Stomach (tissue), 9 donors: ENCODE measurements around the gene SDHA. TPM values are rescaled to one million over a fixed set of nuclear protein-coding genes. Genes with fewer than 3 reads are reported as not detected.
"Not testable (repeated sequence)": the region's sequence is repeated elsewhere in the genome, so short reads cannot be mapped to it uniquely, and the experiment has no call there.

Experiments
- DNase-seq, 2 donors: peaks; one replicate each; pipeline versions ENCODE4 v3.0.0 to v3.0.0-alpha.2; 2013 to 2019
- H3K27ac ChIP-seq, 5 donors: fragments of 200-600 bp in 4 of 5; sonication (generic) in 4 of 5; one replicate each; pipeline ENCODE4 v1.5.1; 2013 to 2019; ENCODE audit warnings: mild to moderate bottlenecking in 1 of 5, moderate library complexity in 1 of 5
- H3K27me3 ChIP-seq, 3 donors: fragments of 200-600 bp; sonication (generic); one replicate each; pipeline ENCODE4 v1.5.1; 2017 to 2019; ENCODE audit warnings: mixed run types in 1 of 3
- H3K36me3 ChIP-seq, 4 donors: fragments of 200-600 bp; sonication (generic); 1 replicate in 3 of 4; 2 replicates in 1 of 4; pipeline ENCODE4 v1.5.1; 2016 to 2019
- H3K4me1 ChIP-seq, 4 donors: fragments of 200-600 bp; sonication (generic); one replicate each; pipeline ENCODE4 v1.5.1; 2016 to 2019
- H3K4me3 ChIP-seq, 4 donors: fragments of 200-600 bp; sonication (generic) in 3 of 4; one replicate each; pipeline ENCODE4 v1.5.1; 2016 to 2019; ENCODE audit warnings: mild to moderate bottlenecking in 1 of 4
- H3K9me3 ChIP-seq, 4 donors: fragments of 200-600 bp; sonication (generic); one replicate each; pipeline ENCODE4 v1.5.1; 2016 to 2019
- EP300 ChIP-seq: sonication (generic); formaldehyde crosslinking; IDR thresholded peaks from one replicate; pipeline ENCODE4 v1.6.1; 2017; ENCODE audit warnings: antibody characterized with exemption
- POLR2A ChIP-seq, 4 donors: fragments of 450-650 bp; IDR thresholded peaks; one replicate each; pipeline ENCODE4 v1.6.1; 2016; ENCODE audit warnings: antibody characterized with exemption in 4 of 4, control low read depth in 2 of 4, mild to moderate bottlenecking in 1 of 4, moderate library complexity in 1 of 4
- POLR2AphosphoS5 ChIP-seq, 3 donors: sonication (generic); formaldehyde crosslinking; IDR thresholded peaks; one replicate each; pipeline ENCODE4 v1.6.1; 2016; ENCODE audit warnings: antibody characterized with exemption in 3 of 3
- WGBS, 5 donors: extraction: QIAGEN DNeasy Blood & Tissue Kit in 3 of 5; methylation state at CpG; one replicate each; pipeline versions ENCODE4 v1.1.5 to v1.1.7; 2013 to 2018; 5-methylcytosine and 5-hydroxymethylcytosine counted together
- intact Hi-C: fragments of 100-400 bp; cut with DNase I; formaldehyde crosslinking; loops from one replicate; pipeline ENCODE4 v1.15.1; 2023; ENCODE audit warnings: low total_unique reads
- polyA plus RNA-seq, 3 donors: library from polyadenylated mRNA; stranded (reverse); fragments of 200-250 nt; gene quantifications; one replicate each; pipeline ENCODE4 v1.2.3, GENCODE V29; 2013
- total RNA-seq, 5 donors: library from RNA; depleted of rRNA; stranded (reverse); fragments of >200 nt; gene quantifications; one replicate each; pipeline versions ENCODE4 v1.1.0 to v1.2.3, GENCODE V29; 2014 to 2016
- TF ChIP-seq, protein P1 (sequence below), 7 experiments: fragments of 450-650 bp in 4 of 7; fragments of 200-600 bp in 3 of 7; sonication (generic) in 3 of 7; IDR thresholded peaks; one replicate each; pipeline ENCODE4 v1.5.1; 2016 to 2019; ENCODE audit warnings: antibody characterized with exemption in 7 of 7, control low read depth in 2 of 7, mild to moderate bottlenecking in 1 of 7
- donor health status: healthy with polysubstance abuse.
- donor health status: Bipolar disorder and iron deficiency.
- donor health status: healthy.

The SDHA gene
- total and polyA plus RNA-seq, 8 donors, result 78.8 to 509 (median 111) TPM

- intact Hi-C loops, result no loop called here
- TF ChIP-seq EP300, result no peak
- TF ChIP-seq POLR2AphosphoS5 (IDR thresholded peaks at IDR 0.05), result no peak
- TF ChIP-seq, protein P1, sequence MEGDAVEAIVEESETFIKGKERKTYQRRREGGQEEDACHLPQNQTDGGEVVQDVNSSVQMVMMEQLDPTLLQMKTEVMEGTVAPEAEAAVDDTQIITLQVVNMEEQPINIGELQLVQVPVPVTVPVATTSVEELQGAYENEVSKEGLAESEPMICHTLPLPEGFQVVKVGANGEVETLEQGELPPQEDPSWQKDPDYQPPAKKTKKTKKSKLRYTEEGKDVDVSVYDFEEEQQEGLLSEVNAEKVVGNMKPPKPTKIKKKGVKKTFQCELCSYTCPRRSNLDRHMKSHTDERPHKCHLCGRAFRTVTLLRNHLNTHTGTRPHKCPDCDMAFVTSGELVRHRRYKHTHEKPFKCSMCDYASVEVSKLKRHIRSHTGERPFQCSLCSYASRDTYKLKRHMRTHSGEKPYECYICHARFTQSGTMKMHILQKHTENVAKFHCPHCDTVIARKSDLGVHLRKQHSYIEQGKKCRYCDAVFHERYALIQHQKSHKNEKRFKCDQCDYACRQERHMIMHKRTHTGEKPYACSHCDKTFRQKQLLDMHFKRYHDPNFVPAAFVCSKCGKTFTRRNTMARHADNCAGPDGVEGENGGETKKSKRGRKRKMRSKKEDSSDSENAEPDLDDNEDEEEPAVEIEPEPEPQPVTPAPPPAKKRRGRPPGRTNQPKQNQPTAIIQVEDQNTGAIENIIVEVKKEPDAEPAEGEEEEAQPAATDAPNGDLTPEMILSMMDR (IDR thresholded peaks at IDR 0.05), result no peak
- TF ChIP-seq POLR2A (IDR thresholded peaks at IDR 0.05), result no peak
- no peak overlapping the region for H3K27ac ChIP-seq
- peaks cover 0 to 13% (median 6%) of the 10 kb centered on the region in 4 donors for H3K36me3 ChIP-seq
- no peak overlapping the region for H3K4me3 ChIP-seq
- DNase-seq, result no peak
- WGBS, 5 donors, result 73 to 89% (median 78%) methylated on average over 4 to 9 of the region's 10 CpGs
- peaks cover 7 to 10% (median 7%) of the 10 kb centered on the region in 4 donors for H3K4me1 ChIP-seq
- H3K9me3 ChIP-seq, result no peaks in the 10 kb centered on the region
- H3K27me3 ChIP-seq, result peaks cover 0 to 17% (median 9%) of the 10 kb centered on the region in 3 donors
Observed at GRCh38 chr5:196350-196749, 21.8 kb upstream of the SDHA start.

DNA sequence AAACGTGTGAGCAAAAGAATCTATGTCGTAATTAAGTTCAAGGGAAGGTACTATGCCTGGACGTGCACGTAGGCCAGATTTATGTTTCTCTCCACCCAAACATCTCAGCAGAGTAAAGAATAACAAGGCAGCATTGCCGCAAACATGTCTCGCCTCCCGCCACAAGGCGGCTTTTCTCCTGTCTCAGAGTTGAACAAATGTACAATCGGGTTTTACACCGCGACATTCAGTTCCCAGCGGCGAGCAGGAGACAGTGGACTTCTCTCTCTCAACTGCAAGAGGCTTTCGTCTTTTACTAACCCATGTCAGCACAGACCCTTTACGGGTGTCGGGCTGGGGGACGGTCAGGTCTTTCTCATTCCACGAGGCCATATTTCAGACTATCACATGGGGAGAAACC, 21.1 kb upstream of the SDHA start:
- H3K4me3 ChIP-seq, DNase-seq, H3K27ac ChIP-seq, H3K9me3 ChIP-seq, intact Hi-C loops, H3K4me1 ChIP-seq: not testable (repeated sequence)
- Histone ChIP-seq H3K27me3 (peaks cover 0 to 10% (median 2%) of the 10 kb centered on the region in 3 donors), H3K36me3 (peaks cover 0 to 13% (median 6%) of the 10 kb centered on the region in 4 donors)
- WGBS, 5 donors, result 47 to 73% (median 64%) methylated on average over 17 to 18 of the region's 18 CpGs

- Histone ChIP-seq H3K4me3 (no peak overlapping the region), H3K9me3 (no peaks in the 10 kb centered on the region), H3K36me3 (peaks cover 0 to 16% (median 7%) of the 10 kb centered on the region in 4 donors), H3K27me3 (peaks cover 0 to 3% (median 0%) of the 10 kb centered on the region in 3 donors), H3K27ac (no peak overlapping the region), H3K4me1 (no peaks in the 10 kb centered on the region)
- DNase-seq, result peak in 1 of 2 donors; percentile 21
- TF ChIP-seq POLR2AphosphoS5 (IDR thresholded peaks at IDR 0.05) (no peak), POLR2A (IDR thresholded peaks at IDR 0.05) (no peak), EP300 (no peak)
- TF ChIP-seq, protein P1 (IDR thresholded peaks at IDR 0.05), result no peak
- 79 to 90% (median 82%) methylated on average over 8 to 12 of the region's 12 CpGs for WGBS, 5 donors
- intact Hi-C loops, result no loop called here
Observed at GRCh38 chr5:197892-198489, 20.1 kb upstream of the SDHA start.

DNA sequence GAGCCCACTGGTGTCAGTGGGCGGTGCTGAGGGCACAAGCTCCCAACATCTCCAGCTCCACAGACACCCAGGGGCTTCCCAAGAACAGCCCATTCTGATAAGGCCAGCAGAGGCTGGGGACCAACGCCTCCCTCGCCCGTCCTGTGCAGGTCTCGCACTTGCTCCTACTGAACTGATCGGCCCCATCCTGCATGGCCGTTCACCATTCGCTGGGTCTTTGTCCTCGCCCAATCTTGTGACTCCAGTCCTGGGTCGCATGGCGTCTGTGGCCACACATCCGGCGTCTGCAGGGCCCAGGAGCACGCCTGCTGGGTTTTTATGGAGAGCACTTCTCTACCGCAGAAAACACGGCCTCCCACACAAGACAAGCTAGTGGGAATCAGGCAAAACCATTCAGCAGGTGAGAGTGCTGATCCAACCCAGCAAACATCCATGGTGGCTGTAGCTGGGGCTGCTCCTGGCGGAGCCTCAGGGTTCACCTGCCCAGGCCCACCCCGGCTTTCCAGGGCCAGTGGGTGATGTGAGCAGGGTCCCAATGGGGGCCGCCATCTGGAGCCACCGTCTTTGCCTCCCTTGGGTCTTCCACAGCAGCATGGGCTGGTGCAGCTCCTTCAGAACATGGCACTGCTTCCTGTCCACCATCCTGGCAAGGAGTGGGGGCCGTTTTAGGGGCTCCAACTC, 19.5 kb upstream of the SDHA start:
- intact Hi-C loops, result no loop called here
- Histone ChIP-seq H3K36me3 (peaks cover 6 to 22% (median 13%) of the 10 kb centered on the region in 4 donors), H3K9me3 (no peaks in the 10 kb centered on the region), H3K27ac (no peak overlapping the region), H3K4me3 (no peak overlapping the region), H3K27me3 (no peaks in the 10 kb centered on the region), H3K4me1 (no peaks in the 10 kb centered on the region)
- no peak for DNase-seq
- WGBS, 5 donors, result 92 to 98% (median 96%) methylated on average over 17 to 21 of the region's 21 CpGs
- TF ChIP-seq EP300, result no peak
- TF ChIP-seq POLR2A (IDR thresholded peaks at IDR 0.05), result no peak
- no peak for TF ChIP-seq POLR2AphosphoS5 (IDR thresholded peaks at IDR 0.05)
- TF ChIP-seq, protein P1 (IDR thresholded peaks at IDR 0.05), result no peak
